HEK293T (cell line): Measurements from ENCODE around the gene CFAP61.
"Not testable (repeated sequence)": the region's sequence is repeated elsewhere in the genome, so short reads cannot be mapped to it uniquely, and the experiment has no call there.

Experiments used
- CTCF ChIA-PET: fragments of 350-600 bp; formaldehyde crosslinking; extraction: SDS; loops from one replicate; lab custom pipeline; 2021; ENCODE audit warnings: antibody characterized with exemption, inconsistent platforms; lab: Yijun Ruan, JAX
- POLR2A ChIA-PET: fragments of 350-600 bp; formaldehyde crosslinking; extraction: SDS; loops from one replicate; lab custom pipeline; 2020; ENCODE audit warnings: antibody characterized with exemption, inconsistent platforms; lab: Yijun Ruan, JAX
- DNase-seq: peaks from one replicate; pipeline ENCODE4 v3.0.0; 2012; ENCODE audit warnings: mixed read lengths; ENCODE audit errors: extremely low spot score
- ARNT ChIP-seq: fragments of 450-650 bp; IDR thresholded peaks from 2 replicates; pipeline ENCODE4 v1.6.1; 2017; ENCODE audit warnings: mild to moderate bottlenecking
- BHLHE40 ChIP-seq: fragments of 450-650 bp; IDR thresholded peaks from 2 replicates; pipeline ENCODE4 v1.6.1; 2016; ENCODE audit warnings: mild to moderate bottlenecking, moderate library complexity, borderline replicate concordance
- CTBP1 ChIP-seq: fragments of 450-650 bp; IDR thresholded peaks from 2 replicates; pipeline ENCODE4 v1.6.1; 2016; ENCODE audit warnings: borderline replicate concordance
- ELF4 ChIP-seq: fragments of 450-650 bp; IDR thresholded peaks from 2 replicates; pipeline ENCODE4 v1.6.1; 2017; ENCODE audit warnings: antibody characterized with exemption
- FOXA1 ChIP-seq: fragments of 450-650 bp; IDR thresholded peaks from 2 replicates; pipeline ENCODE4 v1.6.1; 2016; ENCODE audit warnings: mild to moderate bottlenecking
- FOXK2 ChIP-seq: fragments of 450-650 bp; IDR thresholded peaks from 2 replicates; pipeline ENCODE4 v1.6.1; 2016; ENCODE audit warnings: mild to moderate bottlenecking
- FOXM1 ChIP-seq: fragments of 450-650 bp; IDR thresholded peaks from 2 replicates; pipeline ENCODE4 v1.6.1; 2017; ENCODE audit warnings: mild to moderate bottlenecking, borderline replicate concordance
- HDGF ChIP-seq: fragments of 450-650 bp; IDR thresholded peaks from 2 replicates; pipeline ENCODE4 v1.6.1; 2017; ENCODE audit warnings: antibody characterized with exemption, borderline replicate concordance
- L3MBTL2 ChIP-seq: fragments of 450-650 bp; conservative IDR thresholded peaks from 2 replicates; pipeline ENCODE4 v1.6.1; 2016; ENCODE audit warnings: mild to moderate bottlenecking
- LEF1 ChIP-seq: fragments of 450-650 bp; IDR thresholded peaks from 2 replicates; pipeline ENCODE4 v1.6.1; 2017; ENCODE audit warnings: mild to moderate bottlenecking, borderline replicate concordance
- NFRKB ChIP-seq: fragments of 450-650 bp; IDR thresholded peaks from 2 replicates; pipeline ENCODE4 v1.6.1; 2016; ENCODE audit warnings: mild to moderate bottlenecking, moderate library complexity
- SP1 ChIP-seq: fragments of 450-650 bp; IDR thresholded peaks from 2 replicates; pipeline ENCODE4 v1.6.1; 2017
- SUZ12 ChIP-seq: fragments of 450-650 bp; IDR thresholded peaks from 2 replicates; pipeline ENCODE4 v1.6.1; 2016; ENCODE audit warnings: mild to moderate bottlenecking
- TARDBP ChIP-seq: fragments of 450-650 bp; IDR thresholded peaks from 2 replicates; pipeline ENCODE4 v1.6.1; 2016
- ZNF384 ChIP-seq: fragments of 450-650 bp; IDR thresholded peaks from 2 replicates; pipeline ENCODE4 v1.6.1; 2016
- TF ChIP-seq, protein P1 (sequence below): fragments of 450-650 bp; IDR thresholded peaks from 2 replicates; pipeline ENCODE4 v1.6.1; 2016

The CFAP61 gene

DNA sequence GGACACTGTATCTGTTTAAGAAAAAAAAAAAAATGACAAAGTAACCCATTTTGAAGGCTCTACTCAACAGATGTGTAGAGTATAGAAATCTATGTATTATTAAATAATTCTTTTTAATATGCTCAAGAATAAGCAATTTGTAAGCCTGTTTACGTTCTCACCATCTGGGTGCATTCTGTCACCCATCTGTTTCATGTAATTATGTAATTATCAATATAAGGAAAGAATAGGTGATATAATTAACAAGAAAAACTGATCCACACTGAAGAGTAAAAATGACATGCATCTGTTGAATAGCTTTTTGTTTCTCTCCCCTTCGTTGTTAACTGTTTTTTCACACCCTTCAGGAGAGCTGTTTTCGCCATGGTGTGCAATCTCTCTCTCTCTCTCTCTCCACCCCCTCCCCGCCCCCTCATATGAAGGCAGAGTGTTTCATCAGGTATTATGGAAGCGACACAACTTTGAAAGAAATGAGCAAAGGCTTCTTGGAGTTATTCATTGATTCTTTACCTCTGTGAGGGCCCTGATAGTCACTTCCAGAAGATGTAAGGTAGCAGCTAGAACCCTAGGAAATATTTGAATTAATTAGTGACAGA lies 161.3 kb downstream of the CFAP61 start:
- DNase-seq = no peak

DNA sequence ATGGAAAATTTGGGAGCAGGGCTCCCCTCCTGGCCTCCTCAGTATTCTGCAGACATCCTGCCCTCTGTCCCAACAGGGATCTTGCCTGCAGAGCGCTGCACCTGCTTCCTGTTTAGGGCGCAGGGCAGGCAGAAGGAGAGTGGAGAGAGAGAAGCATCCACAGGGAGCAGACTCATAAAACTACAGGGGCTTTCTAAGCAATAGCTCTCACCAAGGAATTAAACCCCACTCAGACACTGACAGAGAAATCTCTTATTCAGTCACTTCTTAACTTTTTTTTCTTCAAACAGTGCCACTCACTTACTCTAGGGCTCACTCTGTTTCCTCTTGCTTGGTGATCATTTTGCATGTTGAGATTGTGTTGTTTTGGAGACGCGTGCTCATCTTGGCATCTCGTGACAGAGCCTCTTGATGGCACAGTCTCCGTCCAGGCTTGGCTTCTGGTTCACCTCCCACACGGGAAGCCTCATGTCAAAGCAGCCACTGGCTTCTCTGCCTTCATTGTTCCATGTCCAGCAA lies 162.5 kb downstream of the CFAP61 start:
- POLR2A ChIA-PET = no interaction called here
- CTCF ChIA-PET = no interaction called here
- no peak for DNase-seq

More for the DNA sequence above, 161.3 kb downstream of the CFAP61 start:
- CTCF ChIA-PET = no interaction called here
- POLR2A ChIA-PET = no interaction called here
- TF ChIP-seq ZNF384 (no peak), NFRKB (no peak)

DNA sequence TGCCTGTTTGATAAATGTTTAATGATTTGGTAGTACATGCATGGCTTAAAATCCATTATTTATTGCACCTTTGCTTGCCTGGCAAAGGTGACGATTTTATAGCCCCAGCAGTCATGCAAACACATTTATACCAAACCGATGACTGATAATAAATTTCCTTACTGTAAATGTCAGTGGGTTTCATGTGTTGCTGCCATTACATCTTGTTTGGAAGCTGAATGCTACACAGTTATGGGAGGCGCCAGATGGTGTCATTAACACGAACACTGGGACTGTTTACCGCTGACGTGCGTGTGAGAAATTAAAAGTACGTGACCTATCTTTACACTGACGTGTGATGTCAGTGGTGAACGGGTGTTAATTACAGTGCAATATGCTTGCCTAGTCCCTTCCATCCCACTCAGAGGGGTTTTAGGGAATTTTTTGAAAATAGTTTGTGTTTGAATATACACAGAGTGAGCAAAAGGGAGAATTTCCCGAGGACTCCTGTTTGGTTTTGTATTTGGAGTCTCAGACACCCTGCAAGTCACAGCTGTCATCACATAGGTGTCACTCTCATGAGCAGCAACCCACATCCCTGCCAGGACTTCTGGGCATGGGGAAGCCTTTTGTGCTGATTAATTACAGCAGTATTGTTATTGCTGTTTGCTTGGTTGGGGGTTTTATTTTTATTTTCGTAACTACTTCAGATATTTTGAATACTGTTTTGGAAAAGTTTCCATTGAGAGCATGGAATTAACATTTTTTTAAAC lies 163.8 kb downstream of the CFAP61 start:
- ChIA-PET POLR2A (no interaction called here), CTCF (no interaction called here)
- TF ChIP-seq TARDBP (no peak), L3MBTL2 (no peak), ELF4 (no peak), SUZ12 (no peak), FOXA1 (no peak), BHLHE40 (no peak), LEF1 (no peak), NFRKB (no peak), FOXM1 (no peak), SP1 (no peak), ARNT (peak; percentile 94), FOXK2 (no peak), CTBP1 (peak; percentile 67; the same call in 1 of the 2 replicates), HDGF (no peak), ZNF384 (no peak)
- TF ChIP-seq, protein P1, sequence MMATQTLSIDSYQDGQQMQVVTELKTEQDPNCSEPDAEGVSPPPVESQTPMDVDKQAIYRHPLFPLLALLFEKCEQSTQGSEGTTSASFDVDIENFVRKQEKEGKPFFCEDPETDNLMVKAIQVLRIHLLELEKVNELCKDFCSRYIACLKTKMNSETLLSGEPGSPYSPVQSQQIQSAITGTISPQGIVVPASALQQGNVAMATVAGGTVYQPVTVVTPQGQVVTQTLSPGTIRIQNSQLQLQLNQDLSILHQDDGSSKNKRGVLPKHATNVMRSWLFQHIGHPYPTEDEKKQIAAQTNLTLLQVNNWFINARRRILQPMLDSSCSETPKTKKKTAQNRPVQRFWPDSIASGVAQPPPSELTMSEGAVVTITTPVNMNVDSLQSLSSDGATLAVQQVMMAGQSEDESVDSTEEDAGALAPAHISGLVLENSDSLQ = peak; percentile 94
- DNase-seq = no peak

More for the DNA sequence above, 162.5 kb downstream of the CFAP61 start:
- TF ChIP-seq LEF1 = no peak
- TF ChIP-seq, protein P1 = peak; percentile 66; the same call in 1 of the 2 replicates
- no peak for TF ChIP-seq BHLHE40
- no peak for TF ChIP-seq ELF4
- TF ChIP-seq ARNT = no peak
- no peak for TF ChIP-seq TARDBP
- TF ChIP-seq FOXA1 = no peak
- TF ChIP-seq L3MBTL2 = 0 out of 2 replicates have a peak, but pooled peaks have one; percentile 22

DNA sequence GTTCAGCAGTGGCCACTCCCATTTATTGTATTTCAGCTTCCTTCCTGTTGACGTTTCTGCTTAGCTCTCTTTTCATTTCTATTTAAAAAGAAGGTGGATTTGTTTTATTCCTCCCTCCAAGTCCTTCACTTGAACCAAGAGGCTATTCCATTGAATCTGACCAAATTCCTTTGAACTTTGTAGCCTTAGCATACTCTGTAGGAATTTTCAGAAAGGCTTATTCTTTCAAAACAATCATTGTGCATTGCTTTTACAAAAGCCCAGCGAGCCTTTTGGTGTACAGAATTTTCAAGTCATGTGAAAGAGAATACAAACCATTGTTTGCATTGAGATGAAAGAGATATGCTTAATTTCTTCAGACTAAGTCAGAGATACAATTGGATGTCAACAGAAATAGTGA lies 164.6 kb downstream of the CFAP61 start:
- TF ChIP-seq HDGF (no peak), BHLHE40 (no peak), NFRKB (no peak), FOXM1 (no peak), SP1 (no peak), ELF4 (no peak), SUZ12 (no peak), ZNF384 (no peak), ARNT (no peak)
- TF ChIP-seq, protein P1 = no peak
- DNase-seq = no peak
- CTCF ChIA-PET = interaction anchor here (0.6 kb wide), 1 partner anchor 20 kb away, joined by 4 read pairs; no protein-coding TSS in a partner anchor
- POLR2A ChIA-PET = no interaction called here

DNA sequence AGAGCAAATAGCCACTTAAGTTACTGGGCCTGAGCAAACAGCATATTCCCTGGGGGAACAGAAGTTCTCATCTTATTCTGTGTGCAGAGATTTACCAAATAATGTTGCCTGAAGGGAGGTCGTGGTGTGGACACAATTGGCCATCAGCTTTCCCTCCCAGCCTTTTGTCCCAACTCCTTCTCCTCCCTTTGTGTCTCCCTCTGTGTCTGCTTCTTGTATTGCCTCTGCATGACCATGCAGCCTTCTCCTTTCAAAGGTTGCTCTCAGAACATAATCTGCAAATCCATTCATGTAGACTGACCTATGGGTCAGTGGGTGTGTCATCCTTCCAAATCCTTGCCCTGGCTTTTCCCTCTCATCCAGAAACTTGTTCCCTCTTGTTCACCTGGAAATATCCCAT lies 165.3 kb downstream of the CFAP61 start:
- POLR2A ChIA-PET = no interaction called here
- TF ChIP-seq L3MBTL2 = no peak
- no peak for TF ChIP-seq NFRKB
- no peak for TF ChIP-seq ARNT
- no peak for TF ChIP-seq FOXK2
- TF ChIP-seq ELF4 = no peak
- TF ChIP-seq SUZ12 = no peak
- no peak for TF ChIP-seq HDGF
- no peak for TF ChIP-seq LEF1
- TF ChIP-seq ZNF384 = no peak
- TF ChIP-seq SP1 = no peak
- TF ChIP-seq, protein P1 = no peak
- TF ChIP-seq FOXA1 = no peak
- no peak for TF ChIP-seq TARDBP
- TF ChIP-seq BHLHE40 = no peak
- no peak for TF ChIP-seq FOXM1
- no peak for TF ChIP-seq CTBP1
- no peak for DNase-seq
- CTCF ChIA-PET = interaction anchor here (0.6 kb wide), 1 partner anchor 20 kb away, joined by 3 read pairs; no protein-coding TSS in a partner anchor

DNA sequence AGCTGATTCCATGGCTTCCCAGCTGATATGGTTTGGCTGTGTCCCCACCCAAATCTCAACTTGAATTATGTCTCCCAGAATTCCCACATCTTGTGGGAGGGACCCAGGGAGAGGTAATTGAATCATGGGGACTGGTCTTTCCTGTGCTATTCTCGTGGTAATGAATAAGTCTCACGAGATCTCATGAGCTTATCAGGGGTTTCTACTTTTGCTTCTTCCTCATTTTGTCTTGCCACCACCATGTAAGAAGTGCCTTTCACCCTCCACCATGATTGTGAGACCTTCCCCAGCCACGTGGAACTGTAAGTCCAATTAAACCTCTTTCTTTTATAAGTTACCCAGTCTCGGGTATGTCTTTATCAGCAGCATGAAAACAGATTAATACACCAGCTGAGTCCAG lies 165.8 kb downstream of the CFAP61 start:
- CTCF ChIA-PET, POLR2A ChIA-PET, DNase-seq: not testable (repeated sequence)
